K562 (cell line): ENCODE results near the gene DOK7.

Experiments
- CBFB ChIP-seq: sonication (generic); formaldehyde crosslinking; IDR thresholded peaks from 2 replicates; pipeline ENCODE4 v1.4.0; 2020; ENCODE audit warnings: mild to moderate bottlenecking, missing genetic modification reagents
- EP300 ChIP-seq: IDR thresholded peaks from 2 replicates; pipeline ENCODE4 v1.6.1; 2012; ENCODE audit warnings: low read length, improper control_type of control experiment
- EZH2 ChIP-seq: IDR thresholded peaks from 2 replicates; pipeline ENCODE4 v1.6.1; 2012; ENCODE audit warnings: low read depth, mild to moderate bottlenecking, inconsistent platforms, low read length, borderline replicate concordance
- FOS ChIP-seq: IDR thresholded peaks from 3 replicates; pipeline ENCODE4 v1.6.1; 2011; ENCODE audit not compliant: insufficient read length; ENCODE audit errors: extremely low read depth
- FOXA1 ChIP-seq: fragments of 450-650 bp; IDR thresholded peaks from 2 replicates; pipeline ENCODE4 v1.6.1; 2016; ENCODE audit warnings: mild to moderate bottlenecking, borderline replicate concordance
- NRF1 ChIP-seq, 2 experiments: fragments of 450-650 bp; IDR thresholded peaks in 1 of 2; conservative IDR thresholded peaks in 1 of 2; 2 replicates each; pipeline ENCODE4 v1.6.1; 2014; ENCODE audit warnings: mild to moderate bottlenecking in 2 of 2
- POLR2A ChIP-seq: fragments of 450-650 bp; conservative IDR thresholded peaks from 2 replicates; pipeline ENCODE4 v1.6.1; 2016
- SRSF3 ChIP-seq: fragments of 200-400 bp; formaldehyde crosslinking; IDR thresholded peaks from 2 replicates; pipeline ENCODE4 v1.6.1; 2016; ENCODE audit warnings: mild to moderate bottlenecking, low read length, moderate library complexity; ENCODE audit not compliant: insufficient read depth
- TF ChIP-seq, protein P1 (sequence below), 2 experiments: fragments of 450-650 bp; formaldehyde crosslinking in 1 of 2; IDR thresholded peaks; 2 replicates each; pipeline versions ENCODE4 v1.4.0 to v1.6.1; 2014 to 2020; ENCODE audit warnings: mild to moderate bottlenecking in 2 of 2, borderline replicate concordance in 1 of 2, low read depth in 1 of 2
- TF ChIP-seq, protein P2 (sequence below), 3 experiments: IDR thresholded peaks in 2 of 3; conservative IDR thresholded peaks in 1 of 3; 2 replicates each; pipeline ENCODE4 v1.5.1; 2011 to 2012; ENCODE audit warnings: low read length in 3 of 3, mild to moderate bottlenecking in 3 of 3, control low read depth in 2 of 3, improper control_type of control experiment in 1 of 3, inconsistent platforms in 1 of 3, low read depth in 1 of 3, mixed read lengths in 1 of 3, moderate library complexity in 1 of 3; ENCODE audit not compliant: insufficient read depth in 2 of 3
- TF ChIP-seq, protein P3 (sequence below): IDR thresholded peaks from 2 replicates; pipeline ENCODE4 v1.6.1; 2016; ENCODE audit warnings: missing genetic modification characterization, missing compliant biosample characterization
- TF ChIP-seq, protein P4 (sequence below): fragments of 250-450 bp; sonication (Bioruptor Pico); IDR thresholded peaks from 2 replicates; pipeline ENCODE4 v1.5.0; 2020; ENCODE audit warnings: mild to moderate bottlenecking, borderline replicate concordance

DNA sequence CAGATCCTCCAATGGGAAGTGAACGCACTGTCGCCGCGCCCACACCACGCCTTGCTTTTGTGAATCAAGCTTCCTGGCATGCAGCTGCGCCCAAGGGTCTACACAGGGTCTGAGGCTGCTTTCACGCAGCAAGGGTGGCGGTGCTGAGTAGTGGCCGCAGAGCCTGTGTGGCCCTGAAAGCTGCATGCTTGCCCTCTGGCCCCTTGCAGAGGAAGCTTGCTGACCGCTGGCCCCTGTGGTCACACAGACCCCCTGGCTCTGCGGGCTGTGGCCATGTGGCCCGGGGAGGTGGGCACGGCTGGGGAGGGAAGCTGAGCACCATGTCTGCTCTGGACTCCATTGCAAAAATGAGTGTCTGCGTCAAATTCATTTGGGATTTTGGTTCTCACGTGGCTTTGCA is 8.8 kb downstream of the DOK7 start:
- TF ChIP-seq, protein P1, sequence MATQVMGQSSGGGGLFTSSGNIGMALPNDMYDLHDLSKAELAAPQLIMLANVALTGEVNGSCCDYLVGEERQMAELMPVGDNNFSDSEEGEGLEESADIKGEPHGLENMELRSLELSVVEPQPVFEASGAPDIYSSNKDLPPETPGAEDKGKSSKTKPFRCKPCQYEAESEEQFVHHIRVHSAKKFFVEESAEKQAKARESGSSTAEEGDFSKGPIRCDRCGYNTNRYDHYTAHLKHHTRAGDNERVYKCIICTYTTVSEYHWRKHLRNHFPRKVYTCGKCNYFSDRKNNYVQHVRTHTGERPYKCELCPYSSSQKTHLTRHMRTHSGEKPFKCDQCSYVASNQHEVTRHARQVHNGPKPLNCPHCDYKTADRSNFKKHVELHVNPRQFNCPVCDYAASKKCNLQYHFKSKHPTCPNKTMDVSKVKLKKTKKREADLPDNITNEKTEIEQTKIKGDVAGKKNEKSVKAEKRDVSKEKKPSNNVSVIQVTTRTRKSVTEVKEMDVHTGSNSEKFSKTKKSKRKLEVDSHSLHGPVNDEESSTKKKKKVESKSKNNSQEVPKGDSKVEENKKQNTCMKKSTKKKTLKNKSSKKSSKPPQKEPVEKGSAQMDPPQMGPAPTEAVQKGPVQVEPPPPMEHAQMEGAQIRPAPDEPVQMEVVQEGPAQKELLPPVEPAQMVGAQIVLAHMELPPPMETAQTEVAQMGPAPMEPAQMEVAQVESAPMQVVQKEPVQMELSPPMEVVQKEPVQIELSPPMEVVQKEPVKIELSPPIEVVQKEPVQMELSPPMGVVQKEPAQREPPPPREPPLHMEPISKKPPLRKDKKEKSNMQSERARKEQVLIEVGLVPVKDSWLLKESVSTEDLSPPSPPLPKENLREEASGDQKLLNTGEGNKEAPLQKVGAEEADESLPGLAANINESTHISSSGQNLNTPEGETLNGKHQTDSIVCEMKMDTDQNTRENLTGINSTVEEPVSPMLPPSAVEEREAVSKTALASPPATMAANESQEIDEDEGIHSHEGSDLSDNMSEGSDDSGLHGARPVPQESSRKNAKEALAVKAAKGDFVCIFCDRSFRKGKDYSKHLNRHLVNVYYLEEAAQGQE (IDR thresholded peaks at IDR 0.05; ENCODE audit: borderline replicate concordance): no peak
- TF ChIP-seq, protein P1 (CRISPR knock-in tag; IDR thresholded peaks at IDR 0.05; ENCODE audit: low read depth): no peak
- TF ChIP-seq EP300 (no peak), EZH2 (no peak), FOS (no peak), FOXA1 (no peak), NRF1 (conservative IDR thresholded peaks at IDR 0.05 in 1 of 2, IDR thresholded peaks at IDR 0.05 in 1 of 2) (no peak), SRSF3 (no peak), POLR2A (no peak), CBFB (no peak)
- TF ChIP-seq, protein P2, sequence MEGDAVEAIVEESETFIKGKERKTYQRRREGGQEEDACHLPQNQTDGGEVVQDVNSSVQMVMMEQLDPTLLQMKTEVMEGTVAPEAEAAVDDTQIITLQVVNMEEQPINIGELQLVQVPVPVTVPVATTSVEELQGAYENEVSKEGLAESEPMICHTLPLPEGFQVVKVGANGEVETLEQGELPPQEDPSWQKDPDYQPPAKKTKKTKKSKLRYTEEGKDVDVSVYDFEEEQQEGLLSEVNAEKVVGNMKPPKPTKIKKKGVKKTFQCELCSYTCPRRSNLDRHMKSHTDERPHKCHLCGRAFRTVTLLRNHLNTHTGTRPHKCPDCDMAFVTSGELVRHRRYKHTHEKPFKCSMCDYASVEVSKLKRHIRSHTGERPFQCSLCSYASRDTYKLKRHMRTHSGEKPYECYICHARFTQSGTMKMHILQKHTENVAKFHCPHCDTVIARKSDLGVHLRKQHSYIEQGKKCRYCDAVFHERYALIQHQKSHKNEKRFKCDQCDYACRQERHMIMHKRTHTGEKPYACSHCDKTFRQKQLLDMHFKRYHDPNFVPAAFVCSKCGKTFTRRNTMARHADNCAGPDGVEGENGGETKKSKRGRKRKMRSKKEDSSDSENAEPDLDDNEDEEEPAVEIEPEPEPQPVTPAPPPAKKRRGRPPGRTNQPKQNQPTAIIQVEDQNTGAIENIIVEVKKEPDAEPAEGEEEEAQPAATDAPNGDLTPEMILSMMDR (IDR thresholded peaks at IDR 0.05 in 2 of 3, conservative IDR thresholded peaks at IDR 0.05 in 1 of 3; ENCODE audit: insufficient read depth in 2 of 3, low read depth in 1 of 3, low read length in 3 of 3): no peak
- TF ChIP-seq, protein P3, sequence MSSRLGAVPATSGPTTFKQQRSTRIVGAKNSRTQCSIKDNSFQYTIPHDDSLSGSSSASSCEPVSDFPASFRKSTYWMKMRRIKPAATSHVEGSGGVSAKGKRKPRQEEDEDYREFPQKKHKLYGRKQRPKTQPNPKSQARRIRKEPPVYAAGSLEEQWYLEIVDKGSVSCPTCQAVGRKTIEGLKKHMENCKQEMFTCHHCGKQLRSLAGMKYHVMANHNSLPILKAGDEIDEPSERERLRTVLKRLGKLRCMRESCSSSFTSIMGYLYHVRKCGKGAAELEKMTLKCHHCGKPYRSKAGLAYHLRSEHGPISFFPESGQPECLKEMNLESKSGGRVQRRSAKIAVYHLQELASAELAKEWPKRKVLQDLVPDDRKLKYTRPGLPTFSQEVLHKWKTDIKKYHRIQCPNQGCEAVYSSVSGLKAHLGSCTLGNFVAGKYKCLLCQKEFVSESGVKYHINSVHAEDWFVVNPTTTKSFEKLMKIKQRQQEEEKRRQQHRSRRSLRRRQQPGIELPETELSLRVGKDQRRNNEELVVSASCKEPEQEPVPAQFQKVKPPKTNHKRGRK: no peak
- TF ChIP-seq, protein P4, sequence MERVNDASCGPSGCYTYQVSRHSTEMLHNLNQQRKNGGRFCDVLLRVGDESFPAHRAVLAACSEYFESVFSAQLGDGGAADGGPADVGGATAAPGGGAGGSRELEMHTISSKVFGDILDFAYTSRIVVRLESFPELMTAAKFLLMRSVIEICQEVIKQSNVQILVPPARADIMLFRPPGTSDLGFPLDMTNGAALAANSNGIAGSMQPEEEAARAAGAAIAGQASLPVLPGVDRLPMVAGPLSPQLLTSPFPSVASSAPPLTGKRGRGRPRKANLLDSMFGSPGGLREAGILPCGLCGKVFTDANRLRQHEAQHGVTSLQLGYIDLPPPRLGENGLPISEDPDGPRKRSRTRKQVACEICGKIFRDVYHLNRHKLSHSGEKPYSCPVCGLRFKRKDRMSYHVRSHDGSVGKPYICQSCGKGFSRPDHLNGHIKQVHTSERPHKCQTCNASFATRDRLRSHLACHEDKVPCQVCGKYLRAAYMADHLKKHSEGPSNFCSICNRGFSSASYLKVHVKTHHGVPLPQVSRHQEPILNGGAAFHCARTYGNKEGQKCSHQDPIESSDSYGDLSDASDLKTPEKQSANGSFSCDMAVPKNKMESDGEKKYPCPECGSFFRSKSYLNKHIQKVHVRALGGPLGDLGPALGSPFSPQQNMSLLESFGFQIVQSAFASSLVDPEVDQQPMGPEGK (CRISPR knock-in tag): no peak
